ENCODE results near the gene TMIGD1.

TMIGD1 gene

DNA sequence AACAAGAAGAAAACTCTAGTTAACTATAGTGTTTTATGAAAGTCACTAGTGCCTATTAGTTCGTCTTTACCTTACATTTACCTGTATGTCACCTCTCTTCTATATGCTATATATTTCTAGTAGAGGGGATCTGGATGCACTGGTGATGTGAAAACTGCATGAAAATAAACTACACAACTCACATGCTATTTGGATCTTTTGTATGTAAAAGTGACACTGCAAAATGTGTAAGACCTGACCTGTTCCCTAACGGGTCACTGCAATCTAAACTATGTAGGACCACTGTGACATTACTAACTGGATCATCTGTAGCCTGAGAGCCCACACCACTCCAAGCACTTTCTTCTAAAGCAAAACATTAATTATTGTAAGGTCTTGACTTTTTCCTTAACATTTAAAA is 43.8 kb downstream of the TMIGD1 start:
- no peak for DNase-seq (ENCODE audit: low read depth)

DNA sequence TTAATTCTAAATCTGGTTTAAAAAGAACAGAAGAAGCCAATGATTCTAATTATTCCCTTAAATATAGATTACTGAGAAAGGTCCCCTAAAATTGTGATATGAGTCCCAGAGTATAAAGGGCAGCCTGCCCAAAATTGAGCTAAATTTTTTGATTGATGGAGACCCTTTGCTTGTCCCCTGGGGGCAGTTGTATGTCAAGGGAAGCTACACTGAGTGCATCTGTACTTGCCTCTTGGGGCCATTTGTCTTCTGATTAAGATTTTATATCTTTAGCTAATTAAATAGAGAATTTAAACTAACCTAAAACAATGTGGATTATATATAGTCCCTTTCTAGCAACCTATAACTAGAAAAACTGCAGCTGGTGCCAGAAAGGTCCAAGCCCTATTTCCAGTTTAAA is 54.7 kb downstream of the TMIGD1 start:
- no peak for DNase-seq (ENCODE audit: low read depth)

DNA sequence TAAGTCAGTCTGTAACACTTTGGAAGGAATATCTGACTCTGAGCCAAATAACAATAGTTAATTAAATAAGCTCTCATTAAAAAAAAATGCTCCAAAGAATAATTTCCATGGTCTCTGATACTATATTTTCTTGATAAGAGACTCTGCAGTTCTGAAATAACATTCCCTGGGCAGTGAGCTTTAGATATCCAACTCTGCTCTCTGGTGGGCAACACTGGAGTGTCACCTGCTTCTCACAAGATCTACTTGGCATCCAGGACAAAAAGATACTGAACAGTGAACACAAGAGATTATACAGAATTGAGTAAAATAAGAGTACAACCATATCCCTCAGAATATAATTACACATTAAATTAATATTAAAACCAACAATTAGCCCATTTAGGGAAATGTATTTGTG is 55.8 kb downstream of the TMIGD1 start:
- no peak for DNase-seq (ENCODE audit: low read depth)

DNA sequence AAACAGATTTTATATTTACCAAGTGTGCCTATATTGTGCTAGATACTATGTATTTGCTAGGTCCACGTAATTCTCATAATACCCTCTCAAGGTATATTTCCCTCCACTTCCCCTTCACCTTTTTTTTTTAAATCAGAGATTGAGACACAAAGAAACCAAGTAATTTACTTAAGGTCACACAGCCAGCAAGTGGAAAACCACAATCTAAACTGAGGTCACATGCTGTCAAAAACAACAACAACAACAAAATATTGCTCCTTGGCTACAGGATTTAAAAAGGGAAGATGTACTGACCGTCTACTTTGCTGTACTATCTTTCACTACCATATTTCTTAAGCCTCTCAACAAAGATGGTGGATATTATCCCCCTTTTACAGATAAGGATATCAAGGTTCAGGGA is 57.9 kb downstream of the TMIGD1 start:
- no peak for DNase-seq (ENCODE audit: low read depth)

DNA sequence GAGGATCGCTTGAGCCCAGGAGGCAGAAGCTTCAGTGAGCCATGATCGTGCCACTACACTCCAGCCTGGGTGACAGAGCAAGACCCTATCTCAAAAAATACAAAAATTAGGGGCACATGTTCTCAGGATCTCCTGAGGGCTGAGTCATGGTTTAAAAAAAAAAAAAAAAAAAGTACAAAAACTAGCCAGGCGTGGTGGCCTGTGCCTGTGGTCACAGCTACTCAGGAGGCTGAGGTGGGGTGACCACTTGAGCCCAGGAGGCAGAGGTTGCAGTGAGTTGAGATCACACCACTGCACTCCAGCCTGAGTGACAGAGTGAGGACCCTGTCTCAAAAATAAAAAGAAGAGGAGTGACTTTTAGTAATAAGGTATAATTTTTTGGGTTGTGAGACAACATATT is 59.0 kb downstream of the TMIGD1 start:
- no peak for DNase-seq (ENCODE audit: low read depth)

DNA sequence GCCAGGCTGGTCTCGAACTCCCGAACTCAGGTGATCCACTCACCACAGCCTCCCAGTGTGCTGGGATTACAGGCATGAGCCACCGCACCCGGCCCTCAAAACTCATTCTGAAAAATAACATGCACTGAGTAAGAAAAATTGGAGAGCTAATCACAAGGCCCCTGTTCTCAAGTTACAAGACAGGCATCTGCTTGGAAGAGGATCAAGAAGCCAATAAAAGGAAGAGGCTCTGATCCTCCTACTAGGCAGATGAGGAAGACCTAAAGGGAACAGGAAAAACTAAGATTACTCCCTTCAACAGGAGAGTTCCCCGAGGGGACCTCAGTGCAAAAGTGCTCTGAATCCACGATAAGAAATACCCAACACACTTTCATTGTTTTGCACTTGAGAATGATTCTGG is 60.5 kb downstream of the TMIGD1 start:
- no peak for DNase-seq (ENCODE audit: low read depth)

DNA sequence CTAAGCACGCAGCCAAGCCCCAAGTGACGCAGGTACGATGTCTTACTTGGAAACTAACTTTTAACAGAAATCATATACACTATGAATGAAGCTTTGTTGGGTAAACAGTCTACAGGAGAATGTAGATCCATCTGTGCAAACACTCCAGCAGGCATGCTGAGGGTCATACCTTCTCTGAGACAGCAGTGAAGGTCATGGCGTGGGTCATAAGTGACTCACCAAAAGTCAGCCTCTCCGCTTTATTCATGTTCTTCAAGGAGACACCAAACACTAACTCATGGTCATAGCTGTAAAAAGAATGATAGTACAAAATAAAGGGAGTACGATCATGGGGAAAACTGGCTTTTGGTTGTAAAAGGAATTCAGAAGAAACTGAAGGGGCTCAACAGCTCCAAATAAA is 62.8 kb downstream of the TMIGD1 start:
- no peak for DNase-seq (ENCODE audit: low read depth)

DNA sequence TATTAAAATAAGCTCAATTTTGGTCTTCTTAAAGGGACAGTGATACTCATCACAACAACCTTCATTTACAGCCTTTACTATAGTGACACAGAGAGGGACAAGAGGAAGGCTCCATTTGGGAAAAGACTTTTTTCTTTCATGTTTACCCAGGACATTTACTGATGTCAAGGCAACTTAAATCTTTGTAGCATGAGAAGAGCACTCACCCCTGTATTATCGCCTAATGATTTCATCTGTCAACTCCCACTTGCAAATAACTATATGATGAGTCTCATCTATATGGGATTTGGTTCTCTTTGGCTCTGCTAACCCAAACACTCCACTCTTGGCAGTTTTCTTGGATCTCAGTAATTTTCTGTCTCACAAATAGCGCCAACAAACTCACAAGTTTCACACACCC is 66.2 kb downstream of the TMIGD1 start:
- DNase-seq (ENCODE audit: low read depth): no peak

Measured in stimulated activated CD8-positive, alpha-beta memory T cell treated with anti-CD3 and anti-CD28 coated beads, Interleukin-4, amount 100 ng/mL, for 24 hours (primary cell).